HG03575 (cell line): ENCODE measurements around the gene DTD2.
"Not testable (repeated sequence)": the region's sequence is repeated elsewhere in the genome, so short reads cannot be mapped to it uniquely, and the experiment has no call there.

ENCODE experiments used
- ATAC-seq: cut with Tn5 transposase; IDR thresholded peaks from one replicate; pipeline ENCODE4 v1.9.1; 2021; ENCODE audit not compliant: unreplicated experiment, insufficient number of reproducible peaks, low FRiP score; ENCODE audit errors: extremely low read depth

The DTD2 gene

DNA sequence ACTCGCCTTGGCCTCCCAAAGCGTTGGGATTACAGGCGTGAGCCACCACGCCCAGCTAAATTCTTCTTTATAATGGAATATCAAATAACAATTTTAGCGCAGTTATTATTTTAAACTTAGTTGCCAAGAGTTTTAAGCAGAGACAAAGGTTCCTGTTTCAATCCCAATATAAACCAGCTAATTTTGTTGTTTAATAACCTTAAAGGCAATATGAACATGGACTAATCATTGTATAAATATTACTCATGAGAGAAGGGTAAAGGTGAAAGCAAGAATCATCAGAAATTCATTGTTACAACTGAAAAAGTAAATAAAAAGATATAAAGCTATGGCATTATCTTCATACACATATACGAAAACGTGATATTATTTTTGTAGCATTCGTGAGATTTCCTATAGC is 8.2 kb downstream of the DTD2 start:
- no peak for ATAC-seq

DNA sequence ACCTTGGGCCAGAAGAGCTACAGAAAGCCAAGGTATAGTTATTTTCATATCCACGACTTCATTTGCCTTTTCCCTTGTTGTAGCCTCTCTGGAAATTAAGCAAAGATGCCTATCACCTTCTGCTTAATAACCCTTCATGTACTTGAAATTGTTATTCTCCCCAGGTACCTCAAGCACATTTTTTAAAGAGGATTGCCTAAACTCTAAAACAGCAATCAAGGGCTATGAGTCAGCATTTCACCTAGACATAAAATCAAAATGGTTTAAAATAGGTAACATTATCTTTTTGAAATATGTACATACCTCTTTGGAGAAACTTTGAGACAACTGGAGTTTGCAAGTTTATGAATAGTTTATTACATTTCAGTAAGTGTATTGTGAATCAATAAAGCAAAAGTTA is 11.6 kb downstream of the DTD2 start:
- no peak for ATAC-seq

DNA sequence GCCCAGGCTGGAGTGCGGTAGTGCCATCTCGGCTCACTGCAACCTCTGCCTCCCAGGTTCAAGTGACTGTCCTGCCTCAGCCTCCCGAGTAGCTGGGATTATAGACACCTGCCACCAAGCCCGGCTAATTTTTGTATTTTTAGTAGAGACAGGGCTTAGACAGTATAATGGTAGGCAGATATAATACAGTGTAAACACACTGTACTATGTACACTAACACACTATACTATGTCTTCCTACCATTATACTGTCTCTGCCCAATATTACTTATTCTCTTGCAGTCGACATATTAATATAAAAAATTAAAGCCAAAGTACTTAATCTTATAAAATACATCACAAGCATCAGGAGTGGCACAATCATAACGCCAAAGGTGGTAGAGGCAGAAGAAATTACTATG is 15.0 kb downstream of the DTD2 start:
- no peak for ATAC-seq

DNA sequence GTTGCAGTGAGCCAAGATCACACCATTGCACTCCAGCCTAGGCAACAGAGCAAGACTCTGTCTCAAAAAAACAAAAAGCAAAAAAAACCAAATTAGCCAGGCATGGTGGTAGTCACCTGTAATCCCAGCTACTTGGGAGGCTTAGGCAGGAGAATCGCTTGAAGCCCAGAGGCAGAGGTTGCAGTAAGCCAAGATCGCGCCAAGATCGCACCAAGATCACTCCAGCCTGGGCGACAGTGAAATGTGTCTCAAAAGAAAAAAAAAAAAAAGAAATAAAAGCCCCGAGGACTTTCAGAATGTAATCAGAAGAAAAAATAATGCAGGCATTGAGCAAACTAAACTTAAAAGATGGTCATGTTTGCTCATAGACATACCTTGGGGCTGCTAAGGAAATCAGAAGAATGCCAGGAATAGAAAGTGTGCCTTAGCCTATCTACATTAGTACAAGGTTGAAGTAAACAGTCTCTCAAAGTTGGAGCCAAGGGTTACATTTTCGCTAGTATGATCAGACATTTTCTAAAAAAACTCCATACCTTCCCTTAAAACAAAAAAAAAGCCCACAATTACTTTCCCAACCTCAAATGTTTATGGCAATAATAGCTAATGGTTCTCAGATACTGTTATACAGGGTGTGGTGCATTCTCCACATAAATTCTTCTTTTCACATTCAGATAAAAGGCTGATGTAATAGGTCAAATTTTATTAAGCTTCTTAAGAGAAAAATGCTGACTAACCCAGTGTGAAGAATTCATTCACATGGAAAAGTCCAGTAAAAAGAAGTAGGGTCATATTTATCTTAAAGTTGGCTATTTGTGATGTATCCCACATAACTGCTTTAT is 15.8 kb downstream of the DTD2 start:
- no peak for ATAC-seq

DNA sequence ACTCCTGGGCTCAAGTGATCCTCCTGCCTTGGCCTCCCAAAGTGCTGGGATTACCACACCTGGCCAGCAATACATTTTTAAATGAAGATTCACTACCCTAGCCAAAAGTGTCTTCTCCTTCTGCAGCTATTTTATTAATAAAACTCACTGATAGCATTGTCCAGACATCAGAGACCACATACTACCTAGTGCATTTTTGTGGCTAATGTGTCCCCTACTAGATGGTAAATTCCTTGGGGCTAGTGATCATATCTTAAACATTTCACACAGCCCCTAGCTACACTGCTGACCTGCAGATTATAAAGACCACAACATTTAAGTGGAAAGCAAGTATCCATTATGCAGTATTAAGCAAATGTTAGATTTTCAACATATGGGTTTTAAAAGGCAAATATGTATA is 17.0 kb downstream of the DTD2 start:
- ATAC-seq = no peak

DNA sequence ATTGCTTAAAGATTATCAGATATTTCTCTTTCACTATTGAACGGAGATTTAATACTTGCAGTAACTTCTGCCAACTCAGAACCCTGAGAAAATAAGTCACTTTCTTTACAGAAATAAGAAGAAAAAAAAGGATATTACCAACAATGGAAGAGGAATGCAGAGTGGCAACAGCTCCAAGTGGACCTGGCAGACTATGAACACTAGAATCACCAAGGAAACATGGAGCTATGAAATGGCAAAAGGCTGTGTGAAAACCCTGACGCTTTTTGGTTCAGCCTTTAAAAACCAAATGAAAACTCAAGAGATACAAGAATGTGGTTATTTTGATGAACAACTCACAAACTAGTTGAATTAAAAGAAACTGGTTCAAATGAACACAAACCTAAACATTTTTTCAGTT is 17.7 kb downstream of the DTD2 start:
- ATAC-seq = no peak

DNA sequence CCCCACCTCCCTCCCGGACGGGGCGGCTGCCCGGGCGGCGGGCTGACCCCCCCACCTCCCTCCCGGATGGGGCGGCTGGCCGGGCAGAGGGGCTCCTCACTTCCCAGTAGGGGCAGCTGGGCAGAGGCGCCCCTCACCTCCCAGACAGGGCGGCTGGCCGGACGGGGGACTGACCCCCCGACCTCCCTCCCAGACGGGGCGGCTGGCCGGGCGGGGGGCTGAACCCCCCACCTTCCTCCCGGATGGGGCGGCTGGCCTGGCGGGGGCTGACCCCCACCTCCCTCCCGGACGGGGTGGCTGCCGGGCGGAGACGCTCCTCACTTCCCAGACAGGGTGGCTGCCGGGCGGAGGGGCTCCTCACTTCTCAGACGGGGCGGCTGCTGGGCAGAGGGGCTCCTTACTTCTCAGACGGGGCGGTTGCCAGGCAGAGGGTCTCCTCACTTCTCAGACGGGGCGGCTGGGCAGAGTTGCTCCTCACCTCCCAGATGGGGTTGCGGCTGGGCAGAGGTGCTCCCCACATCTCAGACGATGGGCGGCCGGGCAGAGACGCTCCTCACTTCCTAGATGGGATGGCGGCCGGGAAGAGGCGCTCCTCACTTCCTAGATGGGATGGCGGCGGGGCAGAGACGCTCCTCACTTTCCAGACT is 20.1 kb downstream of the DTD2 start:
- not testable (repeated sequence) for ATAC-seq

DNA sequence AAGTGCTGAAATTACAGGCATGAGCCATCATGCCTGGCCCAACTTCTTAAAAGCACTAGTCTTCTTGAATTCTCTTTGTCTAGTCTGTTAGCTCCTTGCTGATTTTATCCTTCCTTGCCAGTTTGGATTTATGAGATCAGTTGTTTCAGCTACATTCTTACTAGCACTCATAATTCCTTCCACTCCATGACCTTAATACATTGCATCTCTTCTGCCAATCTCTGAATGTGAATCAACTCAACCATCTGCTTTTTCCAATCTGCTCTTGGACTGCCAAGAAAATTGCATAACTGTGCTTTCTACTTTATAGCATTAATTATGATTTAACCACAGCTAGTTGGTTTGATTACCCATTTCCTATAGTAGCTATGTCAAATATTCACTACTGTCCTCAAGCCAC is 22.0 kb downstream of the DTD2 start:
- ATAC-seq = no peak

DNA sequence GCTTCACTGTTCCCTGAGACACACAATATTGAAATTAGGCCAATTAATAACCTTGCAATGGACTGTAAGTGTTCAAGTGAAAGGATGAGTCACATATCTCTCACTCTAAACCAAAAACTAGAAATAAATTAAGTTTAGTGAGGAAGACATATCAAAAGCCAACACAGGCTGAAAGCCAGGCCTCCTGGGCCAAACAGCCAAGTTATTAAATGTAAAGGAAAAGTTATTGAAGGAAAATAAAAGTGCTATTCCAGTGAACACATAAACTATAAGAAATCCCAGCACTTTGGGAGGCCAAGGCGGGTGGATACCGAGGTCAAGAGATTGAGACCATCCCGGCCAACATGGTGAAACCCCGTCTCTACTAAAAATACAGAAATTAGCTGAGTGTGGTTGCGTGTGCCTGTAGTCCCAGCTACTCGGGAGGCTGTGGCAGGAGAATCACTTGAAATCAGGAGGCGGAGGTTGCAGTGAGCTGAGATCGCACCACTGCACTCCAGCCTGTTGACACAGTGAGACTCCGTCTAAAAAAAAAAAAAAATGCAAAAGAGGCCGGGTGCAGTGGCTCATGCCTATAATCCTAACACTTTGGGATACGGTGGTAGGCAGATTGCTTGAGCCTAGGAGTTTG is 26.6 kb downstream of the DTD2 start:
- ATAC-seq = no peak

DNA sequence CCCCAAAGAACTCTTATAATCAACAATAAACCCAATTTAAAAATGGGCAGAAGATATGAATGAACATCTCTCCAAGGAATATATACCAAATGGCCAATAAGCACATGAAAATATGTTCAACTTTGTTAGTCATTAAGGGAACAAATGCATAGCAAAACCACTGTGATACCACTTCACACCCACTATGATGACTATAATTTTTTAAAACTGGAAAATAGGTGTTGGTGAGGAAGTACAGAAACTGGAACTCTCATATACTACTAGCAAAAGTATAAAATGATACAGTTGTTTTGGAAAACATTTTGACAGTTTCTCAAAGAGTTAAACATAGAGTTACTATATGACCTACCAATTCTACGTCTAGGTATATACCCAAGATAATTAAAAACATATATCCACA is 27.5 kb downstream of the DTD2 start:
- ATAC-seq = no peak

DNA sequence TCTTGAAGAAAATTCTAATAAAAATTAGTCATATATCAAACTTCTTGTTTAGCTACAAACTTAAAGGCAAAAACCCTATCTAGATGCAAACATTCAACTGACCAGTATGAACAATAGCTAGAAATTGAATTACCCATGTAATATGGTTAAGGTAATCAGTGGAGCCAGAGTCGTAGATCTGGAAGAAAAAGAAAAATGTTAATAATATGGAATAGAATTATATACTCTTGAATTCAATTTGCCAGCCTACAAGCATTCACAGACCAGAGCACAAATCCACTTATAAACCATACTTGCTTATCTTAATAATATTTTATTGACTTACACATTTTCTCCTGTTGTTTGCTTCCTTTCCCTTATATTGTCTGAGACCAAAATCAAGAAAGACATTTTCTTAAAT is 29.3 kb downstream of the DTD2 start:
- ATAC-seq = no peak

DNA sequence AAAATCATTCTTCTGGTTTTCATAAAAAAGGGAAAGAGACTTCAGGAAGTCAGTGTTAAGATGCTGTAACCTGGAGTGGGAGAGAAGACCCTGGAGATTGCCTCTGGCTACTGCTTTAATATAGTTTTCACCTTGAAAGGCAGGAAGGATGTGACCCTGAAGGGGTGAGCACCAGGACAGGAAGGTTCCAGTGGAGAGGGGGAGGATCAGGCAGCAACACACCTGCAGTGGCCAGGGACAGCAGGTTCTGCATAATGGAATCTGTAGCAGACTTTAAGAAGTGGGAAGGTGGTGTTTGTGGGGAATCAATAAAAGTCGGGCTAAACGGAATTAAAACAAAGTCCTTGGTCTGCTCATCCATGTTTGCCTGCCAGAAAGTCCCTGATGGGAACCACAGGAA is 30.6 kb downstream of the DTD2 start:
- ATAC-seq = no peak

DNA sequence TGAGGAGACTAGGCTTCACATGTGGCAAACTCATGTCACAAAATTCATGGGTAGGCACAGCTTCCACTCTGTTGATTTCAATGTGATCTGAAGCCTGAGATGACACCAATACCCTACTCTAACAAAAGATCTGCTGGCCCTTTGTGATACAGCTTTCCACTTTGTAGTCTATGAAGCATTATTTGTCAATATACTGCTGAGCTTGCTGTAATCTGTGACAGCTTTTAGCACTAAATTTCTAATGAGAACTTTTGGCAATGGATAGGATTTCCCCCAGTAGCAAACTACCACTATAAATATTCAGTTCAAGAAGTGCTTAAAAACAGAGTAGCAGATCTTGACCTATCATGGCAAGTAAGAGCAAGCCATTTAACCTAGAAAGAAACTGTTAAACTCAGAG is 31.4 kb downstream of the DTD2 start:
- ATAC-seq = no peak

DNA sequence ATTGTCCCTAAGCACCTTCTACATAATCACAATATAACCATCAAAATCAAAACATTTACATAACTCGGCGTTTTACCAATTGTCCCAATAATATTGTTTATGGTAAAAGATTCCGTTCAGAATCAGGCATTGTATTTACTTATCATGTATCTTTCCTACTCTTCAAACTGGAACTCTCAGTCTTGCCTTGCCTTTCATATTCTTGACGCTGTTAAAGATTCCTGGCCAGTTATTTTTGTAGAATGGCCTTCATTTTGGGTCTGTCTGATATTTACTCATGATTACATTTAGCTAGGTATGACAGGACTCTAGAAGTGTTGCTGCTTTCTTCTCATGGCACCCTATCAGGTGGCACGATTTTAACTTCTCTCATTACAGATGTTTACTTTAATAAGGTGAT is 36.1 kb downstream of the DTD2 start:
- no peak for ATAC-seq

DNA sequence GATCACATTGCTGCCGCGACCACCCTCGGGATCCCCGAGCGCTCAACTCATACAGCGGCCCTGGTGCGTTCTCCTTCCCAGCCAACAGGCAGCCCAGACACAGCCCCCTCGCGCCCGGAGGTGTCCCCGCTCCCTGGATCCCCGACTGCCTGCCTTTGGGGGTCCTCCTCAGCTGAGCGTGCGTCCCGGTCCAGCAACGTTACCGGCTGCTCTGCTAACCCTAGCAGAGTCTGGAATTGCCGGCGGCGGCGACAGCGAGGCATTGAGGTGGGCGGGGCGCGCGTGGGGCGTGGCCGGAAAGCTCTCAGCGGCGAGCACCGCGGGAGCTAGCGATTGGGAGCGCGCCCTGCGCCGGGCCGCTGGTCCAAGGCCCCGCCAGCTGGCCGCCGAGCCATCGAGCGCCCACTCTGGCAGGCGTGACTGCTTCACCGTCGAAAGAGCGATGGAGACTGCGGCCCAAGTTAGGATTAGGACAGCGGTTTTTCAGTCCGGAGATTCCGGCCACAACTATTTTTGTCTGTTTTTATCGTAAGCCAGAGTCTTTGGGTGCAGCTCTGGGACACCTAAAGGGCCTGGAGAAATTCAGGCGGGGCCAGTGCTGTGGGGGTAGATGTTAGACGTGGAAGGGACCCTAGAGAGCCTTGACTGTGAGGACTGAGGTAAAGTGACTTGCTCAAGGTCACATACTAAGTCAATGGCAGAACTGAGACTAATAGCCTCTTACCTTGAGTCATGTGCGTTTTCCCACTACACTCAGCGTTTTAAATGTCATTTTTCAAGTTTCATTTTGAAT is 36.8 kb downstream of the DTD2 start, which contains the start of gene HEATR5A:
TSS of gene HEATR5A (minus strand) at position 232 of the 793 bp plus-strand sequence. CDS start 17,575 bp downstream, outside the sequence.
- peak; percentile 92 for ATAC-seq

DNA sequence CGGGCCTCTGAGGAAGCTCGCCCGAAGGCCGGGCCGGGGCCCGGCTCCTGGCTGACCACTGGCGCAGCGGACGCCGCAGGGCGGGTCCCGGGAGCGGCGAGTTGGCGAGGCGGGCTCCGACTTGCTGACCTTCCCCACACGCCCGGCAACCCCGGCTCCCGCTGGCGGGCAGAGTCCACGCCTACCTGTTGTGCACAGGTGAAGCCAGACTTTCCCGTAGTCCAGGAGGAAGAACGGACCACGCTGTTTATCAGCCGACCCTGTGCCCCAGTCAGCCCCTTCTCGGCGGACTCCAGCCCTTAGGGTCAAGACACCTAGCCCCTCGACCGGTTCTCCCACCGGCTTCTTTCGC is 37.4 kb downstream of the DTD2 start:
- ATAC-seq = no peak

DNA sequence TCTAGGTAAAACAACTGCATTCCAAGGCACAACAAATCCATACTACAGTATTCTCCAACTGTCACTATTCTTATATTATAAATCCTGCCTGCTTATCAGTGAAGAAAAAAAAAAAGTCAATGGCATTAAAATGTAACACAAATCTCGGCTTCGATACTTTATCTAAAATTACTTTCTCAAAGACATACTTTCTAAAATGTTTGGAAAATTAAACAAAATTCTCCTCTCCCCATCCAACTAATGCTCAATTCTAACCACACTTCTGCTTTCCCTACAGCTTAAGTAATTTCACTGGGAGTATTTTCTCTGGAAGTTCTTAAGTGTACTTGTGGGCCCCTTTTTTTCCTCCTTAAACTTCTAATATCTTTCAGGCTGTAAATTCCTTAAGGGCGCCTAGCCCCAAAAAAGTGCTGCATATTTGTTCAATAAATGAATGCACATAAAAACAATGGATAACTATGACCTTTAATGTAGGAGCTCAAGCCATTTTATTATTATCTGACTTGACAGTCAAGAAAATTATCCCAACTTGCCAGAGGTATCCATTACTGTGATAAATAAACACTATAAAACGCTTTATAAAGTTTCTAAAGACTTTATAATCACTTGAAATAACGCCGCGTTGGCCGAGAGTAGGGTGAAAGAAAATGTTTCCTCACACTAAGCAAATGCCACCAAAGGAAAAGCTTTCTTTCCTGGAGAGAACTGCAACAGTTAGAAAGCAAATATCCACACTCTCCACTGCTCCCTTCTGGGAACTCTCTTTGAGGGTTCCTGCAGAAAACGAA is 37.9 kb downstream of the DTD2 start:
- ATAC-seq = no peak

DNA sequence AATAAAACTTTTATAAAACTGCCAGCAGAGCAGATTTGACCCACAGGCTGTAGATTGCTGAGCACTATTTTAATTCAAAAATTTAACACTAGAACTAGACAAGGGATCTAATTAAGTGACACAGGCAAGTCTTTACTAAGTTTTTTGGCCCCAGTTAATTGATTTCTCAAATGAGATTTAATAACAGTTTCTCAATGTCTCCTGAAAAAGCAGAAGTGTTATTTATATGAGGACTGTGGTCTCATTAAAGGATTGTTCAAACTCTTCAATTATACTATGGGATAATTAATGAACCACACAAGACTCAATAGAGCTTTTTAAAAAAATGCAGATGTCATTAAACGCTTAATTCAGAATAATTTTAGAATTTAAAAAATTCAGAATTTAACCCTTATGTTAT is 38.9 kb downstream of the DTD2 start:
- no peak for ATAC-seq
